Colonic mucosa (tissue), 4 donors: ENCODE measurements around the gene XBP1. TPM values are rescaled to one million over a fixed set of nuclear protein-coding genes. Genes with fewer than 3 reads are reported as not detected.

Experiments used
- DNase-seq: peaks from one replicate; pipeline ENCODE4 v3.0.0-alpha.2; 2020
- H3K27ac ChIP-seq: fragments of 200-600 bp; one replicate; pipeline ENCODE4 v1.8.0; 2021
- H3K27me3 ChIP-seq: fragments of 200-600 bp; one replicate; pipeline ENCODE4 v1.8.0; 2021
- H3K36me3 ChIP-seq: fragments of 200-600 bp; one replicate; pipeline ENCODE4 v1.8.0; 2021
- H3K4me1 ChIP-seq: fragments of 200-600 bp; one replicate; pipeline ENCODE4 v1.8.0; 2021; ENCODE audit warnings: mild to moderate bottlenecking
- H3K4me3 ChIP-seq: fragments of 200-600 bp; one replicate; pipeline ENCODE4 v1.8.0; 2021
- H3K9ac ChIP-seq, 2 donors: one replicate each; pipeline ENCODE4 v1.7.0; 2013; ENCODE audit warnings: control low read depth in 2 of 2, low read depth in 2 of 2, low read length in 2 of 2
- H3K9me3 ChIP-seq: fragments of 200-600 bp; one replicate; pipeline ENCODE4 v1.8.0; 2021
- CTCF ChIP-seq: fragments of 200-600 bp; IDR thresholded peaks from one replicate; pipeline ENCODE4 v1.8.0; 2022; ENCODE audit warnings: antibody characterized with exemption, mild to moderate bottlenecking
- intact Hi-C: fragments of 100-400 bp; cut with DNase I; formaldehyde crosslinking; loops from one replicate; pipeline ENCODE4 v1.14.1; 2022
- total RNA-seq, 2 donors: library from RNA; stranded (reverse); fragmentation: NEBNext Ultra II Directional in 1 of 2; extraction: Animal tissue kit (Norgen Biotek cat#: 25700) in 1 of 2; gene quantifications; one replicate each; pipeline ENCODE4 v1.2.1, GENCODE V29; 2021
- donor health status: healthy.
- donor health status: DM: no; HTN: no; CAD: no.
- donor health status: DM: no; HTN: no; CAD: no.

XBP1 gene
- total RNA-seq, 2 donors from 2014 or later = 210 to 251 TPM

GRCh38 chr22:28783786-28784671 is 16.3 kb downstream of the XBP1 start:
- no peaks in the 10 kb centered on the region for H3K9me3 ChIP-seq
- no peaks in the 10 kb centered on the region for H3K36me3 ChIP-seq
- intact Hi-C loops = no loop called here
- H3K9ac ChIP-seq = peak overlapping the region in 1 of 2 donors; percentile 70
- no peak overlapping the region for H3K4me3 ChIP-seq
- no peak for TF ChIP-seq CTCF
- peak; percentile 51 for DNase-seq
- peak overlapping the region; percentile 78 for H3K27ac ChIP-seq
- no peaks in the 10 kb centered on the region for H3K27me3 ChIP-seq
- H3K4me1 ChIP-seq = peaks cover 17% of the 10 kb centered on the region

- no peak for DNase-seq
- H3K27ac ChIP-seq = no peak overlapping the region
- no peaks in the 10 kb centered on the region for H3K36me3 ChIP-seq
- H3K27me3 ChIP-seq = no peaks in the 10 kb centered on the region
- intact Hi-C loops = no loop called here
- no peak overlapping the region for H3K9ac ChIP-seq
- H3K4me3 ChIP-seq = no peak overlapping the region
- no peak for TF ChIP-seq CTCF
- peaks cover 17% of the 10 kb centered on the region for H3K4me1 ChIP-seq
- H3K9me3 ChIP-seq = no peaks in the 10 kb centered on the region
Observed at GRCh38 chr22:28780296-28780695, 20.1 kb downstream of the XBP1 start.

GRCh38 chr22:28779833-28780232 is 20.5 kb downstream of the XBP1 start:
- Histone ChIP-seq H3K4me3 (no peak overlapping the region), H3K27ac (no peak overlapping the region), H3K9me3 (no peaks in the 10 kb centered on the region), H3K4me1 (peaks cover 16% of the 10 kb centered on the region), H3K36me3 (no peaks in the 10 kb centered on the region), H3K27me3 (no peaks in the 10 kb centered on the region), H3K9ac (no peak overlapping the region)
- intact Hi-C loops = no loop called here
- no peak for TF ChIP-seq CTCF
- DNase-seq = no peak

GRCh38 chr22:28774378-28774777 is 26.0 kb downstream of the XBP1 start:
- Histone ChIP-seq H3K27ac (no peak overlapping the region), H3K36me3 (no peaks in the 10 kb centered on the region), H3K9ac (no peak overlapping the region), H3K4me3 (no peak overlapping the region), H3K4me1 (no peaks in the 10 kb centered on the region), H3K9me3 (no peaks in the 10 kb centered on the region), H3K27me3 (no peaks in the 10 kb centered on the region)
- no peak for TF ChIP-seq CTCF
- intact Hi-C loops = no loop called here
- no peak for DNase-seq

- H3K27me3 ChIP-seq = no peaks in the 10 kb centered on the region
- DNase-seq = no peak
- peak overlapping the region; percentile 90 to 98 for H3K9ac ChIP-seq
- peak overlapping the region; percentile 94 for H3K27ac ChIP-seq
- H3K4me3 ChIP-seq = peak overlapping the region; percentile 54
- H3K36me3 ChIP-seq = no peaks in the 10 kb centered on the region
- intact Hi-C loops = no loop called here
- H3K9me3 ChIP-seq = no peaks in the 10 kb centered on the region
- no peaks in the 10 kb centered on the region for H3K4me1 ChIP-seq
- TF ChIP-seq CTCF = no peak
Observed at GRCh38 chr22:28773461-28773867, 26.9 kb downstream of the XBP1 start.
